Skin epidermis (tissue), 12 donors: Measurements from ENCODE around the gene EVPL.
A peak's percentile ranks its signal among the peaks of the same experiment; 100 is the strongest.

Experiments used
- H3K27ac ChIP-seq, 21 experiments: fragments of 200-600 bp; sonication (generic) in 11 of 21; one replicate each; pipeline ENCODE4 v1.5.0; 2020; ENCODE audit warnings: mild to moderate bottlenecking in 3 of 21, inconsistent platforms in 2 of 21, moderate library complexity in 2 of 21
- H3K4me3 ChIP-seq, 7 experiments: fragments of 200-600 bp; sonication (generic) in 2 of 7; one replicate each; pipeline ENCODE4 v1.5.0; 2020; ENCODE audit warnings: inconsistent platforms in 2 of 7, mild to moderate bottlenecking in 2 of 7, moderate library complexity in 1 of 7

EVPL gene

GRCh38 chr17:76022973-76023899 lies 3.9 kb downstream of the EVPL start:
- no peak overlapping the region for H3K4me3 ChIP-seq
- H3K27ac ChIP-seq: no peak overlapping the region

GRCh38 chr17:76022285-76022684 lies 4.8 kb downstream of the EVPL start:
- H3K4me3 ChIP-seq: no peak overlapping the region

GRCh38 chr17:76019833-76020467 lies 7.2 kb downstream of the EVPL start:
- no peak overlapping the region for H3K4me3 ChIP-seq
- H3K27ac ChIP-seq: no peak overlapping the region

More at GRCh38 chr17:76022285-76022684, 4.8 kb downstream of the EVPL start:
- no peak overlapping the region for H3K27ac ChIP-seq

- Histone ChIP-seq H3K27ac (no peak overlapping the region), H3K4me3 (no peak overlapping the region)
Observed at GRCh38 chr17:76018801-76019200, 8.3 kb downstream of the EVPL start.

- H3K27ac ChIP-seq: peak overlapping the region in 1 of 21 experiments; percentile 12
- H3K4me3 ChIP-seq: no peak overlapping the region
Observed at GRCh38 chr17:76018340-76018680, 8.8 kb downstream of the EVPL start.

- Histone ChIP-seq H3K27ac (peak overlapping the region in 1 of 21 experiments; percentile 12), H3K4me3 (no peak overlapping the region)
Observed at GRCh38 chr17:76017481-76018339, 9.4 kb downstream of the EVPL start.

GRCh38 chr17:76014925-76015261 lies 12.2 kb downstream of the EVPL start:
- no peak overlapping the region for H3K4me3 ChIP-seq
- H3K27ac ChIP-seq: no peak overlapping the region

- H3K27ac ChIP-seq: peak overlapping the region in 1 of 21 experiments; percentile 37
- H3K4me3 ChIP-seq: no peak overlapping the region
Observed at GRCh38 chr17:76014100-76014924, 12.8 kb downstream of the EVPL start.

- no peak overlapping the region for H3K4me3 ChIP-seq
- peak overlapping the region in 1 of 21 experiments; percentile 37 for H3K27ac ChIP-seq
Observed at GRCh38 chr17:76013377-76013932, 13.7 kb downstream of the EVPL start.

GRCh38 chr17:76011951-76012350 lies 15.2 kb downstream of the EVPL start:
- no peak overlapping the region for H3K4me3 ChIP-seq
- no peak overlapping the region for H3K27ac ChIP-seq

GRCh38 chr17:76009969-76010661 lies 17.0 kb downstream of the EVPL start:
- no peak overlapping the region for H3K27ac ChIP-seq
- no peak overlapping the region for H3K4me3 ChIP-seq

GRCh38 chr17:76009447-76009846 lies 17.7 kb downstream of the EVPL start:
- no peak overlapping the region for H3K4me3 ChIP-seq
- H3K27ac ChIP-seq: no peak overlapping the region

- Histone ChIP-seq H3K4me3 (no peak overlapping the region), H3K27ac (no peak overlapping the region)
Observed at GRCh38 chr17:76008630-76009425, 18.3 kb downstream of the EVPL start.

GRCh38 chr17:76008208-76008607 lies 18.9 kb downstream of the EVPL start:
- no peak overlapping the region for H3K4me3 ChIP-seq
- H3K27ac ChIP-seq: no peak overlapping the region

- no peak overlapping the region for H3K4me3 ChIP-seq
- H3K27ac ChIP-seq: no peak overlapping the region
Observed at GRCh38 chr17:76007850-76008165, 19.3 kb downstream of the EVPL start.

- no peak overlapping the region for H3K4me3 ChIP-seq
Observed at GRCh38 chr17:76007131-76007849, 19.8 kb downstream of the EVPL start.

More at GRCh38 chr17:76007131-76007849, 19.8 kb downstream of the EVPL start:
- H3K27ac ChIP-seq: no peak overlapping the region
